Head of caudate nucleus (tissue), 42 donors: Measurements from ENCODE around the gene SNX11.

Source experiments
- DNase-seq, 42 donors: peaks; one replicate each; pipeline versions ENCODE4 v3.0.0 to v3.0.0-alpha.2; 2020 to 2021; ENCODE audit warnings: mixed read lengths in 7 of 42
- intact Hi-C: fragments of 100-400 bp; cut with DNase I; formaldehyde crosslinking; loops from one replicate; pipeline ENCODE4 v1.15.0; 2022

Gene SNX11

DNA sequence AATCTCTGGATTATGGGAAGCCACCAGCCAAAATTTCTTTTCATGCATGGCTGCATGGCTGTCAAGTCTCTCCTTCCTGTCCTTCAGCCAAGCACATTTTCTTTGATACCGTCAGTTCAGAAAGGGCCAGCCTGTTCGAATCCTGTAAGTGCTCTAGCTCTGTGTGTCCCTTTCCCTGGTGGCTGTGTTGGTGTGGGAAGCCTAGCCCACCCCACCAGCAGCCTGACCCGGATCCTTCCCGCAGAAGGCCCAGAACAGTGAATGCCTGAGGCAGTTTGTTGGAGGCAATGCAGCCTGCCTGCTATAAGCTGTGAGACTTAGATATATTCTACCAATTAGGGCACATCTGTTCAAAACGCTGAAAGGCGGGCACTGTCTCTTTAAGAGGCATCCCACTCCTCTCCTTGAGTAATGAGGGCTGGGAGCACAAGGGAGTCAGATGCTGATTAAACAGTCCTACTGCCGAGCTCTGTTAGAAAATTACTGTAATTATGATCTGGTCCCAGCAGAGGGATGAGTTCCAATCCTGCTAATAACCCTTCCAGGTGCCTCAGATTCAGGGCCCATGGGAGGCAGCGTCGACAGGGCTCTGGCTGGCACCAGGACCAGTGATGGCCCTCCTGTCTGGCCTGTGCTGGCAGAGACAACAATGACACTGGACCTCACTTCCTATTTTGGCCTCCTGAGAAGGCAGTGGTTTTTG lies 18.4 kb downstream of the SNX11 start:
- intact Hi-C loops, result no loop called here
- DNase-seq, result peak in 1 of 42 donors; percentile 38

GRCh38 chr17:48126532-48126850 lies 18.9 kb downstream of the SNX11 start:
- no peak for DNase-seq
- intact Hi-C loops, result no loop called here

GRCh38 chr17:48127371-48128051 lies 19.9 kb downstream of the SNX11 start:
- intact Hi-C loops, result no loop called here
- DNase-seq, result peak in 16 of 42 donors; percentile 14 to 53 (median 32)

GRCh38 chr17:48128400-48128799 lies 20.8 kb downstream of the SNX11 start:
- DNase-seq, result no peak
- intact Hi-C loops, result no loop called here

DNA sequence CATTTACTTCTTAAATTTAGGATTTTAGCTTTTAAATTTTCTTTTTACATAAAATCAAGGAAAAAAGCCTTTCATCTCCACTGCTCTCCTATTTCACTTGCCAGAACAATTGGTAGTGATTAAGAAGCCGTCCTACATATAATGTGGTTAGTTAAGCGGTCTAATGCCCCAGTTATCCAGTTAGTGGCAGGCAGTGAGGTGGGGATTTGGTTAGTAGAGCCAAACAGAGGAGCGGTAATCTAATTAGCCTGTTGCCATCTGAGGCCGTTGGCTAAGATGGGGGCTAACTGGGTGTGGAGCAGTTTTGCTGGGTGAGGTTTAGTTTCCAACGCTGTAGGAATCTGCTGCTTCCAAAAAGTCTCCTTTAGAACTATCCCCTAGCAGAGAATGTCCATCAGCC lies 22.4 kb downstream of the SNX11 start:
- intact Hi-C loops, result loop anchor here (2.0 kb wide), 1 partner anchor 103 kb away; no protein-coding TSS in a partner anchor
- DNase-seq, result no peak

GRCh38 chr17:48131216-48131824 lies 23.8 kb downstream of the SNX11 start:
- peak in 34 of 42 donors; percentile 31 to 90 (median 68) for DNase-seq
- intact Hi-C loops, result loop anchor here (2.0 kb wide), 1 partner anchor 105 kb away; no protein-coding TSS in a partner anchor

- DNase-seq, result peak in 1 of 42 donors; percentile 23
- intact Hi-C loops, result no loop called here
Observed at GRCh38 chr17:48132385-48132784, 24.8 kb downstream of the SNX11 start.

GRCh38 chr17:48134912-48135480 lies 27.4 kb downstream of the SNX11 start:
- intact Hi-C loops, result no loop called here
- no peak for DNase-seq

GRCh38 chr17:48137656-48138055 lies 30.1 kb downstream of the SNX11 start:
- no peak for DNase-seq
- intact Hi-C loops, result no loop called here

DNA sequence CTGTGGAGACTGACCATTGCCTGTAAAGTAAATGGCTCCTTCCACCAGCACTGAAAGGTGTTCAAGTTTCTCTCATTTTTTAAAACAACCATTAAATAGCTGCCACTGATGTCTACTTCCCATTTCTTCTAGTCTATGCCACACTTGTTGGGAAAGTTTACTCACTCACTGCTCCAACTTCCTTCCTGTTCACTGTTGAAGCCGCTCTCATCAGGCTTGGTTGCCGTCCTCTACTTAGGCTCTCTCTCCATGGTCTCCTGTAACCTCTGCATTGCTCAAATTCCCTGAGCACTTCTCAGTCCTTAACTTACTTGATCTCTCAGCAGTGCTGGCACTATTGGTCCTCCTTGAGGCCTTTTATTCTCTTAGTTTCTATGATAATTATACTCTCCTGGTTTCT lies 32.4 kb downstream of the SNX11 start:
- intact Hi-C loops, result no loop called here
- no peak for DNase-seq

GRCh38 chr17:48143629-48144028 lies 36.1 kb downstream of the SNX11 start:
- intact Hi-C loops, result no loop called here
- no peak for DNase-seq

DNA sequence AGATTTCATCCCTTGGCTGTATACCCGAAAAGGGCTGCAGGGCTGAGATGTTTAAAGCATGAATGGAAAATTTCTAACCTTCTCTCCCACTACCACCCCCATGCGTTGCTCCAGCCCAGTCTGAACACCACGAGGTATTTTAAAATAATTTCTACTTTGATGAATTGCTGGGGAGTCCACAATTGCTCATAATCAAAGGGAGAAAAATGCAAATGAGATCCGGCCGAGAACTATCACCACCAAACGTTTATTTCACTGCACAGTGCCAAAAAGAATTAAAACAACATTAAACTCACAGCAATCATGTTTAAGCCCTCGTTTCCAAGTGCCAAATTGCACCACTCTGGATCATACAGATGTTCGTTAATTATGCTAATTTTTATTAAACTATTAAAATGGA lies 36.7 kb downstream of the SNX11 start:
- DNase-seq, result no peak
- intact Hi-C loops, result no loop called here

- no peak for DNase-seq
- intact Hi-C loops, result no loop called here
Observed at GRCh38 chr17:48144976-48145798, 37.6 kb downstream of the SNX11 start.

DNA sequence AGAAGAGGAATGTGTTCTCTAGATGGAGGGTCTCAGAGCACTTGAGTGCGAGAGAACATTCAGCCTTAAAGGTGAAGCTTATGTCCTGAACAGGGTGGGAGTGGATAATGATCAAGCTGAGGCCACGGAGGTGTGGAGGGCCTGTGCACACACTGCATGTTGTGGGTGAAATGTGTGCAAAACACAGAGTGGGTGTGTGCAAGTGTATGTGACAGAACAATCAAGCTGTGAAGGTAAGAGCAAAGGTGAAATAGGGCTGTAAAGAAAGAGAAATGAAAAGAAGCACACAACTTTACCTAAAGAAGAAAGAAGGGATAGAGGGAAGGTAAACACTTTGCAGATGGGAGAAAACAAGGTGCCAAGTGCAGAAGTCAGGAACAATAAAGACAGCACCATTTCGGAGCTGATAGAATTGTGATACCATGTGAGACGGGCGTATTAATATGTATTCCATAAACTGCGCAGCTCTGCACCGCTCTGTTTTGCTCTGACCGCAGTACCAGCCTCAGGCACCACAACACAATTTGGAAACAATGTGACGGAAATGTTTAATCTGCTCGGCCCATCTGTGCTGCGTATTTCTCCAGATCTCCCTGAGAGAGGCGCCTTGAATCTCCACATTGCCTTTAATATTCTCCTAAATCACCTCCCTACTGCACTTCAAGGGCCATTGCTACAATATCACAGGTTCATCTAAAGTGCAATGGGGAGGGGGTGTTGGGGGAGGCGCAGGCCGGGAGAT lies 40.6 kb downstream of the SNX11 start:
- intact Hi-C loops, result no loop called here

GRCh38 chr17:48148854-48149786 lies 41.6 kb downstream of the SNX11 start:
- DNase-seq, result peak in 35 of 42 donors; percentile 8 to 79 (median 44)
- intact Hi-C loops, result no loop called here

More for the DNA sequence above, 40.6 kb downstream of the SNX11 start:
- no peak for DNase-seq

DNA sequence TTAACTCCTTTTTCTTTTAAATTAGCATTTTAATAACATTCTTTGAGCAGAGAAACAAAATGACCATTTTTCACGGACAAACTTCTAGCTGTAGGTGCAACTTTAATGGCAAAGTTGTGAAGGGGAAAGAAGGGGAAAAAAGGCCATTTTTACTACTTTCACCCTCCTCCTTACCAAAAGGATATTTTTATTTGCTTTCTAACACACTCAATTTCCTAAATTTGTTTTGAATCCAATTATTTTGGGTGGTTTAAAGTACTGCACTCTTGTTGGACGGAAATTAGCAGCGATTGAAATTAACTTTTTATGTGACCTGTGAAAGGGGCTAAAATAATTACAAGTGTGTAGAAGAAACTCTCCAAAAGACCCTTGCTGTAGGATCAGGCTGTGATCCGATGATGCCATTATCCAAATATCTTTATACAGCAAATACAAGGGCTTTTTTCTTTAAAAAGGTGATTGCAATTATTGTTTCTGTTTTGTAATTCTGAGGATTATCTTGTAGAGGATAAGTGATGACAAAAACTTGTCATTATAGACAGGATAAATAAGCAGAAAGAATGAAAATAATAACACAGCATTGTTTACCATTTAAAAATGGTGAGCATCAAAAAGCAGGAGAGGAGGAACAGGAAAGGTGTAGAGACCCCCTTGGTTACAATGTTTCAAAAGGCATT lies 42.4 kb downstream of the SNX11 start:
- DNase-seq, result no peak
- intact Hi-C loops, result no loop called here

DNA sequence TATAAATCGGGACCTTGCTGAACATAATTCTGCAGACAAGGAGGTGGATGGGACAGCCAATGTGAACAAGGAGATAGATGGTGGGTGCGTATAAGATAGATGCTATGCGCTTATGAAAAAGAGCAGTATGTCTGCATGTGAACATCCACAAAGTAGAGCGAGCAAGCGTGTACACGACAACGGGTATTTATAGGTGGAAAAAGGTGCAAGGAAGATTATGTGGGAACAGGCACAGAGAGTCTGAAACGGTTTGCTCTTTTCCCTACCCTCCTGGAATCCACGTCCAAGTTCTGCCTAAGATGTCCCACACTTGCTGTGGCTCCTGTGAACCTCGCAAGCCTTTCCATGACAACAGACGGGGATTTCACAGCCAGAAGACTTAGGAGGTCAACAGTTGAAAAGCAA lies 43.0 kb downstream of the SNX11 start:
- intact Hi-C loops, result no loop called here
- no peak for DNase-seq
